H9 (cell line): Measurements from ENCODE around the gene MUCL3. TPM values are rescaled to one million over a fixed set of nuclear protein-coding genes. Genes with fewer than 3 reads are reported as not detected.

Source experiments
- DNase-seq: peaks from one replicate; pipeline ENCODE4 v3.0.0-alpha.2; 2017
- H2AFZ ChIP-seq: one replicate; pipeline ENCODE4 v1.6.1; 2013; ENCODE audit warnings: mild to moderate bottlenecking, low read length, control low read depth, moderate library complexity
- H2AK5ac ChIP-seq: 2 replicates; pipeline ENCODE4 v1.6.1; 2013; ENCODE audit warnings: low read length, control low read depth, mixed read lengths; ENCODE audit not compliant: insufficient read length
- H2BK120ac ChIP-seq: one replicate; pipeline ENCODE4 v1.6.1; 2013; ENCODE audit warnings: low read depth, mild to moderate bottlenecking, low read length, control low read depth, inconsistent platforms; ENCODE audit not compliant: poor library complexity, severe bottlenecking
- H2BK12ac ChIP-seq: 2 replicates; pipeline ENCODE4 v1.6.1; 2013; ENCODE audit warnings: low read length, control low read depth, mixed read lengths, low read depth; ENCODE audit not compliant: insufficient read length
- H2BK15ac ChIP-seq: 2 replicates; pipeline ENCODE4 v1.6.1; 2013; ENCODE audit warnings: low read depth, low read length, control low read depth
- H2BK20ac ChIP-seq: one replicate; pipeline ENCODE4 v1.6.1; 2013; ENCODE audit warnings: low read depth, mild to moderate bottlenecking, low read length, control low read depth, inconsistent platforms; ENCODE audit not compliant: poor library complexity, severe bottlenecking
- H2BK5ac ChIP-seq: 2 replicates; pipeline ENCODE4 v1.6.1; 2013; ENCODE audit warnings: low read length, control low read depth, mixed read lengths; ENCODE audit not compliant: insufficient read length
- H3K14ac ChIP-seq: 2 replicates; pipeline ENCODE4 v1.6.1; 2013; ENCODE audit warnings: low read length, control low read depth; ENCODE audit not compliant: insufficient read depth
- H3K18ac ChIP-seq: 2 replicates; pipeline ENCODE4 v1.6.1; 2013; ENCODE audit warnings: low read depth, mild to moderate bottlenecking, mixed read lengths, low read length, control low read depth; ENCODE audit not compliant: insufficient read length
- H3K23ac ChIP-seq: 2 replicates; pipeline ENCODE4 v1.6.1; 2013; ENCODE audit warnings: low read length, control low read depth, mixed read lengths, low read depth; ENCODE audit not compliant: insufficient read length
- H3K23me2 ChIP-seq: 2 replicates; pipeline ENCODE4 v1.6.1; 2013; ENCODE audit warnings: low read depth, mild to moderate bottlenecking, mixed read lengths, low read length, control low read depth; ENCODE audit not compliant: insufficient read length, poor library complexity, severe bottlenecking
- H3K27ac ChIP-seq: 2 replicates; pipeline ENCODE4 v1.5.1; 2013; ENCODE audit warnings: low read length, control low read depth, mixed read lengths, low read depth; ENCODE audit not compliant: insufficient read length
- H3K27me3 ChIP-seq: 2 replicates; pipeline ENCODE4 v1.6.1; 2013; ENCODE audit warnings: low read length, control low read depth, inconsistent platforms; ENCODE audit not compliant: insufficient read depth
- H3K4ac ChIP-seq: 2 replicates; pipeline ENCODE4 v1.6.1; 2013; ENCODE audit warnings: low read depth, mild to moderate bottlenecking, control low read depth, inconsistent platforms, low read length, moderate library complexity
- H3K4me1 ChIP-seq: 2 replicates; pipeline ENCODE4 v1.6.1; 2013; ENCODE audit warnings: low read length, control low read depth, inconsistent platforms; ENCODE audit not compliant: insufficient read depth
- H3K4me2 ChIP-seq: 2 replicates; pipeline ENCODE4 v1.6.1; 2013; ENCODE audit warnings: low read length, control low read depth, mixed read lengths; ENCODE audit not compliant: insufficient read length, insufficient read depth
- H3K56ac ChIP-seq: 2 replicates; pipeline ENCODE4 v1.6.1; 2013; ENCODE audit warnings: low read depth, mild to moderate bottlenecking, mixed read lengths, low read length, control low read depth; ENCODE audit not compliant: insufficient read length
- H3K79me1 ChIP-seq: 2 replicates; pipeline ENCODE4 v1.6.1; 2013; ENCODE audit warnings: low read depth, mild to moderate bottlenecking, moderate library complexity, low read length, control low read depth, inconsistent platforms; ENCODE audit not compliant: insufficient read depth, poor library complexity, severe bottlenecking
- H3K79me2 ChIP-seq: 2 replicates; pipeline ENCODE4 v1.6.1; 2013; ENCODE audit warnings: low read length, control low read depth, inconsistent platforms; ENCODE audit not compliant: insufficient read depth
- H3K9ac ChIP-seq: 2 replicates; pipeline ENCODE4 v1.6.1; 2013; ENCODE audit warnings: low read length, control low read depth, mixed read lengths; ENCODE audit not compliant: insufficient read length; ENCODE audit errors: extremely low read depth
- H3K9me3 ChIP-seq: one replicate; pipeline ENCODE4 v1.6.1; 2013; ENCODE audit warnings: low read depth, low read length, inconsistent platforms; ENCODE audit not compliant: control insufficient read depth
- H3T11ph ChIP-seq: one replicate; pipeline ENCODE4 v1.6.1; 2013; ENCODE audit warnings: mild to moderate bottlenecking, low read length, control low read depth, inconsistent platforms
- H4K20me1 ChIP-seq: one replicate; pipeline ENCODE4 v1.6.1; 2013; ENCODE audit not compliant: control insufficient read depth, insufficient read length, insufficient read depth
- H4K5ac ChIP-seq: 2 replicates; pipeline ENCODE4 v1.6.1; 2013; ENCODE audit warnings: low read depth, mild to moderate bottlenecking, mixed read lengths, low read length, control low read depth; ENCODE audit not compliant: insufficient read length
- H4K8ac ChIP-seq: replicated peaks from 2 replicates; pipeline ENCODE4 v1.6.1; 2013; ENCODE audit warnings: low read length, control low read depth, mixed read lengths, low read depth; ENCODE audit not compliant: insufficient read length
- H4K91ac ChIP-seq: 2 replicates; pipeline ENCODE4 v1.6.1; 2013; ENCODE audit warnings: low read depth, mild to moderate bottlenecking, moderate library complexity, mixed read lengths, low read length, control low read depth; ENCODE audit not compliant: insufficient read length
- H3K27ac Mint-ChIP-seq, 3 experiments: 2 replicates in 2 of 3; 3 replicates in 1 of 3; pipeline ENCODE4 v1.8.0; 2020 to 2021; ENCODE audit warnings: mixed read lengths in 3 of 3, mild to moderate bottlenecking in 1 of 3, moderate library complexity in 1 of 3
- H3K27me3 Mint-ChIP-seq: 2 replicates; pipeline ENCODE4 v1.8.0; 2021; ENCODE audit warnings: low read depth, mild to moderate bottlenecking, moderate library complexity, mixed read lengths
- H3K36me3 Mint-ChIP-seq, 3 experiments: 2 replicates in 2 of 3; 3 replicates in 1 of 3; pipeline ENCODE4 v1.8.0; 2020 to 2021; ENCODE audit warnings: low read depth in 3 of 3, mixed read lengths in 3 of 3; ENCODE audit not compliant: insufficient read depth in 1 of 3
- H3K4me1 Mint-ChIP-seq, 2 experiments: 2 replicates each; pipeline ENCODE4 v1.8.0; 2020; ENCODE audit warnings: mixed read lengths in 2 of 2
- H3K4me3 Mint-ChIP-seq, 2 experiments: 2 replicates in 1 of 2; 3 replicates in 1 of 2; pipeline ENCODE4 v1.8.0; 2020 to 2021; ENCODE audit warnings: mild to moderate bottlenecking in 2 of 2, mixed read lengths in 2 of 2, moderate library complexity in 1 of 2
- H3K9me3 Mint-ChIP-seq, 2 experiments: 2 replicates in 1 of 2; 3 replicates in 1 of 2; pipeline ENCODE4 v1.8.0; 2020; ENCODE audit warnings: mild to moderate bottlenecking in 2 of 2, mixed read lengths in 2 of 2, moderate library complexity in 1 of 2
- WGBS: extraction: QIAGEN DNeasy Blood & Tissue Kit; methylation state at CpG from one replicate; pipeline ENCODE4 v1.1.7; 2013; ENCODE audit warnings: missing lambda C conversion rate, low lambda C conversion rate, mixed read lengths; ENCODE audit not compliant: insufficient read length; ENCODE audit errors: extremely low coverage; 5-methylcytosine and 5-hydroxymethylcytosine counted together
- total RNA-seq: library from RNA; stranded (reverse); gene quantifications from 2 replicates; pipeline ENCODE4 v1.2.1, GENCODE V29; 2021
- TF ChIP-seq, protein P1 (sequence below): fragments of 200-600 bp; sonication (generic); conservative IDR thresholded peaks from 3 replicates; pipeline ENCODE4 v1.8.0; 2021; ENCODE audit warnings: antibody characterized with exemption, mild to moderate bottlenecking

Gene MUCL3
- total RNA-seq, 1 experiment from 2014 or later = 0.15 TPM

DNA sequence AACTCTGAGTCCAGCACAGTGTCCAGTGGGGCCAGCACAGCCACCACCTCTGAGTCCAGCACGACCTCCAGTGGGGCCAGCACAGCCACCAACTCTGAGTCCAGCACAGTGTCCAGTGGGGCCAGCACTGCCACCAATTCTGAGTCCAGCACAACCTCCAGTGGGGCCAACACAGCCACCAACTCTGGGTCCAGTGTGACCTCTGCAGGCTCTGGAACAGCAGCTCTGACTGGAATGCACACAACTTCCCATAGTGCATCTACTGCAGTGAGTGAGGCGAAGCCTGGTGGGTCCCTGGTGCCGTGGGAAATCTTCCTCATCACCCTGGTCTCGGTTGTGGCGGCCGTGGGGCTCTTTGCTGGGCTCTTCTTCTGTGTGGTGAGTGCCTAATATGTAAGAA is 46.5 kb downstream of the MUCL3 start:
- peaks cover 17 to 19% of the 10 kb centered on the region in 2 experiments for H3K4me1 Mint-ChIP-seq

More for the DNA sequence above, 46.5 kb downstream of the MUCL3 start:
- peaks cover 7% of the 10 kb centered on the region; the same call in 1 of the 2 replicates for H3K27me3 Mint-ChIP-seq
- no CpG with 5 or more reads among the region's 6 CpGs for WGBS
- H3K4ac ChIP-seq = no peak overlapping the region
- no peaks in the 10 kb centered on the region for H3K23me2 ChIP-seq
- H3K27ac Mint-ChIP-seq = no peak overlapping the region
- no peak for DNase-seq
- H3K4me3 Mint-ChIP-seq = no peak overlapping the region
- no peaks in the 10 kb centered on the region for H4K20me1 ChIP-seq
- H2AFZ ChIP-seq = no peak overlapping the region
- H2BK15ac ChIP-seq = no peak overlapping the region
- no peak overlapping the region for H3K27ac ChIP-seq
- H3K79me1 ChIP-seq = no peaks in the 10 kb centered on the region
- no peak overlapping the region for H2BK12ac ChIP-seq
- H2BK5ac ChIP-seq = no peak overlapping the region
- H2BK20ac ChIP-seq = no peak overlapping the region
- H3K9me3 Mint-ChIP-seq = no peaks in the 10 kb centered on the region; a peak in 1 of 5 replicates
- no peaks in the 10 kb centered on the region for H3K9me3 ChIP-seq
- H2BK120ac ChIP-seq = no peak overlapping the region
- H3K14ac ChIP-seq = no peak overlapping the region
- no peaks in the 10 kb centered on the region; the same call in 1 of the 2 replicates for H3K4me1 ChIP-seq
- no peaks in the 10 kb centered on the region for H3K79me2 ChIP-seq
- no peaks in the 10 kb centered on the region; a peak in 1 of 7 replicates for H3K36me3 Mint-ChIP-seq
- no peak overlapping the region for H3T11ph ChIP-seq
- no peak overlapping the region for H4K91ac ChIP-seq
- TF ChIP-seq, protein P1, sequence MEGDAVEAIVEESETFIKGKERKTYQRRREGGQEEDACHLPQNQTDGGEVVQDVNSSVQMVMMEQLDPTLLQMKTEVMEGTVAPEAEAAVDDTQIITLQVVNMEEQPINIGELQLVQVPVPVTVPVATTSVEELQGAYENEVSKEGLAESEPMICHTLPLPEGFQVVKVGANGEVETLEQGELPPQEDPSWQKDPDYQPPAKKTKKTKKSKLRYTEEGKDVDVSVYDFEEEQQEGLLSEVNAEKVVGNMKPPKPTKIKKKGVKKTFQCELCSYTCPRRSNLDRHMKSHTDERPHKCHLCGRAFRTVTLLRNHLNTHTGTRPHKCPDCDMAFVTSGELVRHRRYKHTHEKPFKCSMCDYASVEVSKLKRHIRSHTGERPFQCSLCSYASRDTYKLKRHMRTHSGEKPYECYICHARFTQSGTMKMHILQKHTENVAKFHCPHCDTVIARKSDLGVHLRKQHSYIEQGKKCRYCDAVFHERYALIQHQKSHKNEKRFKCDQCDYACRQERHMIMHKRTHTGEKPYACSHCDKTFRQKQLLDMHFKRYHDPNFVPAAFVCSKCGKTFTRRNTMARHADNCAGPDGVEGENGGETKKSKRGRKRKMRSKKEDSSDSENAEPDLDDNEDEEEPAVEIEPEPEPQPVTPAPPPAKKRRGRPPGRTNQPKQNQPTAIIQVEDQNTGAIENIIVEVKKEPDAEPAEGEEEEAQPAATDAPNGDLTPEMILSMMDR = no peak
- H3K23ac ChIP-seq = no peak overlapping the region
- no peak overlapping the region for H3K18ac ChIP-seq
- no peak overlapping the region for H3K9ac ChIP-seq
- no peak overlapping the region for H3K56ac ChIP-seq
- no peaks in the 10 kb centered on the region for H3K27me3 ChIP-seq
- no peak overlapping the region for H3K4me2 ChIP-seq
- H4K5ac ChIP-seq = no peak overlapping the region
- no peak overlapping the region for H4K8ac ChIP-seq
- H2AK5ac ChIP-seq = no peak overlapping the region
